Activated T-cell treated with anti-CD3 and anti-CD28 coated beads, Interleukin-2, amount 50 U/mL, for 48 hours (primary cell): Measurements from ENCODE around the gene TMEM270.

Experiments used
- DNase-seq, 2 experiments: peaks; one replicate each; pipeline ENCODE4 v3.0.0-alpha.2; 2020

TMEM270 gene

GRCh38 chr7:73890555-73891147 is 29.7 kb downstream of the TMEM270 start:
- no peak for DNase-seq

GRCh38 chr7:73891178-73891885 is 30.4 kb downstream of the TMEM270 start:
- no peak for DNase-seq

- no peak for DNase-seq
These were observed 31.3 kb downstream of the TMEM270 start for GRCh38 chr7:73892003-73892999.

GRCh38 chr7:73893342-73894101 is 32.6 kb downstream of the TMEM270 start:
- no peak for DNase-seq

GRCh38 chr7:73894166-73894565 is 33.2 kb downstream of the TMEM270 start:
- DNase-seq = no peak

GRCh38 chr7:73894733-73895551 is 34.0 kb downstream of the TMEM270 start:
- no peak for DNase-seq

GRCh38 chr7:73895626-73896025 is 34.7 kb downstream of the TMEM270 start:
- DNase-seq = no peak

- no peak for DNase-seq
These were observed 35.5 kb downstream of the TMEM270 start for GRCh38 chr7:73896454-73896853.

- no peak for DNase-seq
These were observed 38.8 kb downstream of the TMEM270 start for GRCh38 chr7:73899731-73900142.

GRCh38 chr7:73900286-73900685 is 39.3 kb downstream of the TMEM270 start:
- no peak for DNase-seq

GRCh38 chr7:73901231-73901822 is 40.4 kb downstream of the TMEM270 start:
- DNase-seq = no peak

- DNase-seq = no peak
These were observed 41.1 kb downstream of the TMEM270 start for GRCh38 chr7:73901823-73902597.

- DNase-seq = no peak
These were observed 42.6 kb downstream of the TMEM270 start for GRCh38 chr7:73903321-73904218.

- DNase-seq = no peak
These were observed 43.5 kb downstream of the TMEM270 start for GRCh38 chr7:73904219-73905137.

GRCh38 chr7:73905360-73905759 is 44.4 kb downstream of the TMEM270 start:
- no peak for DNase-seq

- DNase-seq = no peak
These were observed 45.9 kb downstream of the TMEM270 start for GRCh38 chr7:73906874-73907273.

- DNase-seq = no peak
These were observed 46.7 kb downstream of the TMEM270 start for GRCh38 chr7:73907554-73908122.

- DNase-seq = no peak
These were observed 47.2 kb downstream of the TMEM270 start for GRCh38 chr7:73908123-73908611.
